C4-2B (cell line): Measurements from ENCODE around the gene ABCA10.

Experiments used
- CTCF ChIP-seq: fragments of 450-650 bp; conservative IDR thresholded peaks from 2 replicates; pipeline ENCODE4 v1.5.1; 2017; ENCODE audit warnings: mild to moderate bottlenecking
- ZFX ChIP-seq: fragments of 450-650 bp; IDR thresholded peaks from 2 replicates; pipeline ENCODE4 v1.6.1; 2017

- TF ChIP-seq CTCF (no peak), ZFX (no peak)
These were observed 86.3 kb downstream of the ABCA10 start for GRCh38 chr17:69142175-69142802.
